Measurements from ENCODE around the gene TMA7.
"Not testable (repeated sequence)": the region's sequence is repeated elsewhere in the genome, so short reads cannot be mapped to it uniquely, and the experiment has no call there.

The TMA7 gene

GRCh38 chr3:48460517-48460902, 20.5 kb downstream of the TMA7 start:
- no peaks in the 10 kb centered on the region for H4K20me1 ChIP-seq (ENCODE audit: insufficient read depth, low read length, poor library complexity, severe bottlenecking)
- H3K36me3 ChIP-seq (ENCODE audit: insufficient read depth, low read length), result peaks cover 27% of the 10 kb centered on the region; the same call in 1 of the 2 replicates
- no peak overlapping the region for H3K4me3 ChIP-seq (ENCODE audit: low read length, poor library complexity, severe bottlenecking)
- H2AFZ ChIP-seq (ENCODE audit: low read length), result no peak overlapping the region
- H3F3A ChIP-seq (ENCODE audit: low read depth), result no peaks in the 10 kb centered on the region
- peaks cover under 1% of the 10 kb centered on the region for H3K4me1 ChIP-seq (ENCODE audit: insufficient read depth, low read length, poor library complexity, severe bottlenecking)
- H3K79me2 ChIP-seq (ENCODE audit: insufficient read depth, low read length), result no peaks in the 10 kb centered on the region
- H3K9me2 ChIP-seq (replicated peaks; ENCODE audit: low read depth, low read length), result no peaks in the 10 kb centered on the region
- no peaks in the 10 kb centered on the region for H3K9me3 ChIP-seq (ENCODE audit: insufficient read depth, low read depth, low read length)
- no peak overlapping the region for H3K9ac ChIP-seq (ENCODE audit: low read depth, low read length, poor library complexity, severe bottlenecking)
- H3K27me3 ChIP-seq (ENCODE audit: insufficient read depth, low read length, poor library complexity, severe bottlenecking), result no peaks in the 10 kb centered on the region
- TF ChIP-seq EZH2phosphoT487 (IDR thresholded peaks at IDR 0.05; ENCODE audit: borderline replicate concordance) (no peak), CTCF (conservative IDR thresholded peaks at IDR 0.05; ENCODE audit: low read length) (no peak)
- no peak overlapping the region for H3K4me2 ChIP-seq (ENCODE audit: low read depth, low read length, poor library complexity, severe bottlenecking)

- not testable (repeated sequence) for H3K9me3 ChIP-seq (ENCODE audit: insufficient read depth, low read depth, low read length); H3K4me2 ChIP-seq (ENCODE audit: low read depth, low read length, poor library complexity, severe bottlenecking); H4K20me1 ChIP-seq (ENCODE audit: insufficient read depth, low read length, poor library complexity, severe bottlenecking); H3K4me3 ChIP-seq (ENCODE audit: low read length, poor library complexity, severe bottlenecking); H3F3A ChIP-seq (ENCODE audit: low read depth); H3K4me1 ChIP-seq (ENCODE audit: insufficient read depth, low read length, poor library complexity, severe bottlenecking); H3K9me2 ChIP-seq (replicated peaks; ENCODE audit: low read depth, low read length); H3K27me3 ChIP-seq (ENCODE audit: insufficient read depth, low read length, poor library complexity, severe bottlenecking); H3K79me2 ChIP-seq (ENCODE audit: insufficient read depth, low read length); H2AFZ ChIP-seq (ENCODE audit: low read length); H3K9ac ChIP-seq (ENCODE audit: low read depth, low read length, poor library complexity, severe bottlenecking)
- peaks cover 27% of the 10 kb centered on the region; the same call in 1 of the 2 replicates for H3K36me3 ChIP-seq (ENCODE audit: insufficient read depth, low read length)
Measured at GRCh38 chr3:48461767-48462166, 21.7 kb downstream of the TMA7 start.

- no peaks in the 10 kb centered on the region for H3K9me2 ChIP-seq (replicated peaks; ENCODE audit: low read depth, low read length)
- H3K9me3 ChIP-seq (ENCODE audit: insufficient read depth, low read depth, low read length), result no peaks in the 10 kb centered on the region
- H2AFZ ChIP-seq (ENCODE audit: low read length), result no peak overlapping the region
- no peaks in the 10 kb centered on the region for H3F3A ChIP-seq (ENCODE audit: low read depth)
- TF ChIP-seq CTCF (conservative IDR thresholded peaks at IDR 0.05; ENCODE audit: low read length), result no peak
- no peak overlapping the region for H3K9ac ChIP-seq (ENCODE audit: low read depth, low read length, poor library complexity, severe bottlenecking)
- no peak overlapping the region for H3K4me2 ChIP-seq (ENCODE audit: low read depth, low read length, poor library complexity, severe bottlenecking)
- peaks cover 27% of the 10 kb centered on the region for H3K4me1 ChIP-seq (ENCODE audit: insufficient read depth, low read length, poor library complexity, severe bottlenecking)
- H3K4me3 ChIP-seq (ENCODE audit: low read length, poor library complexity, severe bottlenecking), result no peak overlapping the region
- peaks cover 33% of the 10 kb centered on the region; the same call in 1 of the 2 replicates for H3K36me3 ChIP-seq (ENCODE audit: insufficient read depth, low read length)
- no peaks in the 10 kb centered on the region for H3K27me3 ChIP-seq (ENCODE audit: insufficient read depth, low read length, poor library complexity, severe bottlenecking)
- peaks cover 9% of the 10 kb centered on the region for H4K20me1 ChIP-seq (ENCODE audit: insufficient read depth, low read length, poor library complexity, severe bottlenecking)
- peaks cover 26% of the 10 kb centered on the region for H3K79me2 ChIP-seq (ENCODE audit: insufficient read depth, low read length)
Measured at GRCh38 chr3:48463703-48464102, 23.6 kb downstream of the TMA7 start.

GRCh38 chr3:48464713-48465221, 24.7 kb downstream of the TMA7 start:
- no peak for TF ChIP-seq CTCF (conservative IDR thresholded peaks at IDR 0.05; ENCODE audit: low read length)
- no peaks in the 10 kb centered on the region for H3K27me3 ChIP-seq (ENCODE audit: insufficient read depth, low read length, poor library complexity, severe bottlenecking)
- H4K20me1 ChIP-seq (ENCODE audit: insufficient read depth, low read length, poor library complexity, severe bottlenecking), result peaks cover 9% of the 10 kb centered on the region
- peaks cover 22% of the 10 kb centered on the region; the same call in 1 of the 2 replicates for H3K36me3 ChIP-seq (ENCODE audit: insufficient read depth, low read length)
- H3K9me3 ChIP-seq (ENCODE audit: insufficient read depth, low read depth, low read length), result no peaks in the 10 kb centered on the region
- no peaks in the 10 kb centered on the region for H3K9me2 ChIP-seq (replicated peaks; ENCODE audit: low read depth, low read length)
- no peaks in the 10 kb centered on the region for H3F3A ChIP-seq (ENCODE audit: low read depth)
- H3K4me2 ChIP-seq (ENCODE audit: low read depth, low read length, poor library complexity, severe bottlenecking), result no peak overlapping the region
- H2AFZ ChIP-seq (ENCODE audit: low read length), result no peak overlapping the region
- no peak overlapping the region for H3K9ac ChIP-seq (ENCODE audit: low read depth, low read length, poor library complexity, severe bottlenecking)
- H3K4me3 ChIP-seq (ENCODE audit: low read length, poor library complexity, severe bottlenecking), result no peak overlapping the region
- H3K79me2 ChIP-seq (ENCODE audit: insufficient read depth, low read length), result peaks cover 37% of the 10 kb centered on the region
- peaks cover 32% of the 10 kb centered on the region for H3K4me1 ChIP-seq (ENCODE audit: insufficient read depth, low read length, poor library complexity, severe bottlenecking)
